Erythroblast (primary cell): ENCODE data around the gene SLC24A3.

Source experiments
- GATA1 ChIP-seq: IDR thresholded peaks from 2 replicates; pipeline ENCODE4 v1.6.1; 2011; ENCODE audit warnings: low read depth, mild to moderate bottlenecking, control low read depth, low read length, moderate library complexity
- POLR2A ChIP-seq: IDR thresholded peaks from 2 replicates; pipeline ENCODE4 v1.6.1; 2011; ENCODE audit warnings: mild to moderate bottlenecking, low read length

GRCh38 chr20:19735446-19735845 is 523.0 kb downstream of the SLC24A3 start:
- TF ChIP-seq POLR2A (no peak), GATA1 (no peak)
